Adipocyte (in vitro differentiated cells): Measurements from ENCODE around the gene PTCHD4.

Experiments
- DNase-seq: peaks from one replicate; pipeline ENCODE4 v3.0.0-alpha.2; 2015; ENCODE audit warnings: low read depth
- H3K27me3 ChIP-seq: replicated peaks from 2 replicates; pipeline ENCODE4 v1.7.0; 2013; ENCODE audit warnings: mild to moderate bottlenecking, low read length, moderate library complexity; ENCODE audit not compliant: control insufficient read depth, insufficient read depth
- H3K36me3 ChIP-seq: 2 replicates; pipeline ENCODE4 v1.7.0; 2013; ENCODE audit warnings: low read length, mild to moderate bottlenecking, moderate library complexity; ENCODE audit not compliant: control insufficient read depth, insufficient read depth, severe bottlenecking
- H3K4me1 ChIP-seq: 2 replicates; pipeline ENCODE4 v1.7.0; 2013; ENCODE audit warnings: mild to moderate bottlenecking, low read length, moderate library complexity; ENCODE audit not compliant: control insufficient read depth, insufficient read depth
- H3K4me3 ChIP-seq: 2 replicates; pipeline ENCODE4 v1.7.0; 2013; ENCODE audit warnings: mild to moderate bottlenecking, low read length, moderate library complexity
- H3K9ac ChIP-seq: 2 replicates; pipeline ENCODE4 v1.7.0; 2013; ENCODE audit warnings: mild to moderate bottlenecking, low read length, moderate library complexity
- H3K9me3 ChIP-seq: 2 replicates; pipeline ENCODE4 v1.7.0; 2013; ENCODE audit warnings: mild to moderate bottlenecking, low read length, moderate library complexity; ENCODE audit not compliant: control insufficient read depth

Gene PTCHD4

DNA sequence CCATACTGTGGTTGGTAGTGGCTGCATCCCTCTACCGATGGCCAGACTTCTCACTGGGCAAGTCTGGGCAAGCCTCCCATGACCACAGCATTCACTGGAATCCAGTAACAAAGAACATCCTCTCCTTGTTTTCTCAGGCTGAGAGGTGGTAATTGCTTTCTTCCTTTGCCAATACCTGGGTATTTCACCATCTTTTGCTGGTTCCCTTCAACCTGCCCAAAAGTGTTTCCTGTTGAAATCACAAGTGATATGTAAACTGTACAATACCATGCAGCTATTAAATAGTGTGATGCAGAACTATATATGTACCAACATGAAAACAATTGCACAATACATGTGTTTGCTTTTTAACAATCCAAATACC, at the start of gene PTCHD4:
TSS of gene PTCHD4 (minus strand) at position 55 of the 364 bp plus-strand sequence. CDS start 42,240 bp downstream, outside the sequence.
- H3K27me3 ChIP-seq = no peaks in the 10 kb centered on the region
- H3K9ac ChIP-seq = peak within 1 kb of the TSS; percentile 78
- H3K4me1 ChIP-seq = no peaks in the 10 kb centered on the region
- no peaks in the 10 kb centered on the region for H3K36me3 ChIP-seq
- DNase-seq = peak; percentile 69
- H3K4me3 ChIP-seq = peak within 1 kb of the TSS; percentile 79
- no peaks in the 10 kb centered on the region for H3K9me3 ChIP-seq

DNA sequence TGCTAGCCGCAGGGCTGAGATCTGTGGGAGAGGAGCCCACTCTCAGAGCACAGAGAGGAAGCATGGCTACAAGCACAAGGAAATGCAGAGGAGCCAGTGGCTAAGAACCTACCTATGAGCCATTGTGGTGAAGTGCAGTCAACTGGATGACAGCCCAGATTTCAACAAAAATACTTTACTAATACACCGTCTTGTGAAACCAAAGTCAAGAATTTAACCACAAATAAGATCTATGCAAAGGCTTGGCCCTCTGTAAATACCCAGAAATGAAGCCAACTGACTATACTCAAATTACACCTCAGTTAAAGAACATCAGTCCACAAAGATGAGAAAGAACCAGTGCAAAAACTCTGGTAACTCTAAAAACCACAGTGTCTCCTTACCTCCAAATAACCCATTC, 40.1 kb upstream of the PTCHD4 start:
- H3K4me1 ChIP-seq = peaks cover 8% of the 10 kb centered on the region
- no peaks in the 10 kb centered on the region for H3K36me3 ChIP-seq
- no peak overlapping the region for H3K9ac ChIP-seq
- peaks cover 25% of the 10 kb centered on the region for H3K9me3 ChIP-seq
- H3K4me3 ChIP-seq = no peak overlapping the region
- no peaks in the 10 kb centered on the region for H3K27me3 ChIP-seq
- peak; percentile 84 for DNase-seq

DNA sequence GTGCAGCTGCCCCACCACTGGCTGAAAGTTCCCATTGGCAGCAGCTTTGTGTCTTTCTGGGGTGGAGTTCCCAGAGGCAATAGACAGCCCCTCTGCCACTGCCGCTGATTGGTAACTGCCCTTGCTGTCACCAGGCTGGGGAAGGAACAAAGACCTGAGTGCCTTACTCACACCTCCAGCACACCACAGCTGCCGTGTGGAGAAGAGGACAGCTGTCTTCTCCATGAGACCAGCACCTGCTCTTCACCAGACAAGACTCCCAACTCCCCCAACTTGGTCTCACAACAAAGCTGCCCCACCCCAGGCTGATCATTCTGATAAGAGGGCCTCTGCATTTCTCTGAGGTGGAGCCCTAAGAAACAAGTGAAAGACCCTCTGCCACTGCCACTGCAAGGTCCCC, 39.7 kb upstream of the PTCHD4 start:
- Histone ChIP-seq H3K4me3 (no peak overlapping the region), H3K9ac (no peak overlapping the region), H3K27me3 (no peaks in the 10 kb centered on the region), H3K9me3 (peaks cover 25% of the 10 kb centered on the region), H3K4me1 (peaks cover 8% of the 10 kb centered on the region), H3K36me3 (no peaks in the 10 kb centered on the region)
- DNase-seq = no peak

DNA sequence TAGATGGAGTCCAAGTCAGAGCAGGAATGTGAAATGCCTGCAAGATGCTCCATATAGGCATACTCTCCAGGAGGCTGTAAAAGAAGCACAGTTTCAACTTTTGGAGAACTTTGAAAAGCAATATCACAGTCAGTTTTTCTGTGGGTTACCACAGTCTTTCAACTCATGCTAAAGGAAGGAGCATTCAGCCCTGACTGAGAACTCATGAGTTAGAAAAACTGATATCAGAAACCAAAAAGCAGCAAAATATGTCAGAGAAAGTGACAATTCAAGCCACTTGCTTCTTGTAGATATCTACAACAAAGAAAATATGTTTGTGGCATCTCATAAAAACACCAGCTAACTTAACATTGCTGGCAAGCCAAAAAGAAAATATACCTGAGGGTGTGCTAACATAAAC, 36.1 kb upstream of the PTCHD4 start:
- H3K36me3 ChIP-seq = no peaks in the 10 kb centered on the region
- peaks cover 3% of the 10 kb centered on the region for H3K9me3 ChIP-seq
- peaks cover 8% of the 10 kb centered on the region for H3K4me1 ChIP-seq
- no peaks in the 10 kb centered on the region for H3K27me3 ChIP-seq
- H3K4me3 ChIP-seq = no peak overlapping the region
- no peak for DNase-seq
- H3K9ac ChIP-seq = no peak overlapping the region

DNA sequence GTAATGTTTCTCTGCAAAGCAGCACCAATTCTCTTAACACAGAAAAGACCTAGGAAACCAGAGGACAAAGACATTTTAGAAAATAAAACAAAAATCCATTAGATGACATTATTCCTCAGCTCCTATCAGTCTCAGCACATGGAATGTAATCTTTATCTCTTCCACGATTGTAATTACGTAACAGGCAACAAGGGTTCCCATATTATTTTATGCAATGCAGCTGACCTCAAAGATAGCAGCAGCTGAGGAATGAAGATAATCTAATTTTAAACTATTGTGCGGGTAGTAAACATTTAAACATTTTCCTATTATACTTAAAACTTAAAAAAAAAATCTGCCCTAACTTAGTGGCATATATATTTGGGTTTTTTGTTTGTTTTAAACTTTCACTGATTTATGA, 33.0 kb upstream of the PTCHD4 start:
- H3K4me1 ChIP-seq = peaks cover 7% of the 10 kb centered on the region
- no peak overlapping the region for H3K4me3 ChIP-seq
- DNase-seq = peak; percentile 1
- no peaks in the 10 kb centered on the region for H3K9me3 ChIP-seq
- no peaks in the 10 kb centered on the region for H3K27me3 ChIP-seq
- no peaks in the 10 kb centered on the region for H3K36me3 ChIP-seq
- H3K9ac ChIP-seq = no peak overlapping the region

DNA sequence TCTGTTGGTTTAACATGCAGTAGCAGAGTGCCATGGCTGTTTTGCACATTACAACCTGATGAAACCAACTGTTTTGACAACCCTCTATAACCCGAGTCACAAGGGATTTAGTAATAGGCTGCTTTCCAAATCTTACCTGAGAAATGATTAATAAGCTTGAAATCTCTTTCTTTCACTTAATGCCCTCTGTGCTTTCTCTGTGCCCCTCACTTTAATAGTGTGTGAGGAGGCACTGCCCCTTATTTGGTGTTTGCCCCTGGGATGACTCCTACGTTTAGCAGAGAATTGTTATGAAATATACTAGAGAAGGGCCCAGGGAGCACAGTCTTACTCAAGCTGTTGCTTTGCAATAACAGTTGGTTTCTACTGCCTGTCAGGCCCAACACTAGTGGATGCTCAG, 31.0 kb upstream of the PTCHD4 start:
- Histone ChIP-seq H3K4me3 (no peak overlapping the region), H3K27me3 (no peaks in the 10 kb centered on the region), H3K9me3 (no peaks in the 10 kb centered on the region), H3K4me1 (peaks cover 13% of the 10 kb centered on the region), H3K36me3 (no peaks in the 10 kb centered on the region), H3K9ac (no peak overlapping the region)
- DNase-seq = peak; percentile 45

DNA sequence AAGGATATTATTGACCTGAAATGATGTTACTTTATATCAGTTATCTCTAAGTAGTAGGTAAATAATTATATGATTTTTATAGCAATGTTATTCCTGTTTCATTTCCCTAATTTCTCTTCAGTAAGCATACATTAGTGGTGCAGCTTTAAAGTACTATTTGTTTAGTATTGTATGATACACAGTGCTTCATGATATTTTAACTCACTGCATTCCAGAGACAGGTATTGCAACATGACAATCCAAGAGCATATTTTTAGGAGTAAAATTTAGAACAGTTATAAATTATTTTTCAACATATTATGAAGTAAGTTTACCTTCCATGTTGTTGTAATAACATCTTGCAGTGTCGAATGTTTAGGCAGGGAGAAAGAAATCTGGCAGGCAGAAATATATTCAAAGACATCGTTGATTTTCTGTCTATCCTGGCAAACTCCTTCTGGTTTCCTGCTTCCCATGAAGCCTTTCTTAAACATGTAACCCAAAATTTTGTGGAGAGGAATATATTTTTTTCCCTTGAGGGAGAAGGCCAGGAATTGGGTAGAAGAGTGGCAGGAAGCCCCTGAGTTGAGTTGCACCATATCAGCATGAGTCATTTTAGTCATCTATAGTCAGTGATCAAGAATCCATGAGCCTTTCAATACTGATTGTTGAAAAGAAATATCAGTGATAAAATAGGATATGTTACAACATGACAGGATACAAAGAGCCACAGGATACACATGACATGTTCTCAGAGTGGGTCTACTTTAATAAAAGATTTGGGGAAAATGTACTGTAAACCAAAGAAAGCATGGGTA, 29.0 kb upstream of the PTCHD4 start:
- peaks cover 33% of the 10 kb centered on the region for H3K4me1 ChIP-seq
- no peak overlapping the region for H3K4me3 ChIP-seq
- no peaks in the 10 kb centered on the region for H3K27me3 ChIP-seq
- DNase-seq = peak; percentile 21
- H3K9ac ChIP-seq = no peak overlapping the region
- H3K36me3 ChIP-seq = no peaks in the 10 kb centered on the region
- H3K9me3 ChIP-seq = no peaks in the 10 kb centered on the region

DNA sequence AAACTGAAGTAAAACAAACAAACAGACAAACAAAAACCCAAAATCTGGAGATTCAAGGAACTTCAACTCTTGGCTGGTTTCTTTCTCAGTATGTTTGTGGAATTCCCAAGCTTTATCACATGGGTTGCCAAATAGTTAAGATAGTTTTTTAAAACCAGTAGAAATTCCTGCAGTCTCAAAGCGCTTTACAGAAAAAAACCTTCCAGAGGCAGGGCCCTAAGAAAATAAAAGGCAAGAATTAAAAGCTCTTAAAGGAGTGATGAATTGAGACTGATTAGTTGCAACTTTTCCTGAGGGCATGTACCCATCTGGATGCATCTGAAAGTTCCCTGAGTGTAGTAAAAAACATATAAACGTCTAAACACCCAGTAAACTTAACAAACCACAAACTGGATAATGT, 25.9 kb upstream of the PTCHD4 start:
- Histone ChIP-seq H3K36me3 (no peaks in the 10 kb centered on the region), H3K4me1 (peaks cover 37% of the 10 kb centered on the region), H3K27me3 (no peaks in the 10 kb centered on the region), H3K9ac (peak overlapping the region; percentile 22), H3K4me3 (no peak overlapping the region), H3K9me3 (no peaks in the 10 kb centered on the region)
- DNase-seq = peak; percentile 76

DNA sequence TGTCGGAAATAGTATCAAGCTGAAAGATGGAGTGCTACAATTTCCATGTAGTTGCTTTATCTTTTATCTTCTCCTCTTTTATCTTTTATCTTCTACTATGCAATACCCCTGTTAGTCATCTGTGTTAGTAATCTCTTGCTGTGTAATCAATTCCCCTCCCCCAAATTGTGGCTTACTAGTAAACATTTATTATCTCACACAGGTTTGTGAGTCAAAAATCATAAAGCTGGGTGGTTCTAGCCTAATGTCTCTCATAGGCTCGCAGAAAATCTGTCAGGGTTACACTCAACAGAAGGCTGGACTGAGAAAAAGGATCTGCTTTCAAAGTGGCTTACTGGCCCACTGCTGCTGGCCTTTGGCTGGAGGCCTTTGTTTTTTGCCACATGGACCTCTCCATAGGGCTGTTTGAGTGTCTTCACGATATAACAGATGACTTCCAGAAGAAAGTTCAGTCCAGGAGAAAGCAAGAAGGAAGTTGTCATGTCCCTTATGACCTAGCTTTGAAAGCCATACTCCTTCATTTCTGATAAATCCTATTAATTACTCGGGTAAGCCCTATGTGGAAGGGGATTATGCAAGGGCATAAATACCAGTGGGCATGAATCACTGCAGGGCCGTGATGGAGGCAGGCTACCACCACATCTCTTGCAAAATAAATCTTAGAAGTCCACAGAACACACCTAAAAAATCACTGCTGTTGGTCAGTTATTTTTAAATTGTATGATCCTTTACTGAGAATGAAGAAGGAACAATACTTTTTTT, 24.5 kb upstream of the PTCHD4 start:
- Histone ChIP-seq H3K9ac (peak overlapping the region; percentile 27), H3K27me3 (no peaks in the 10 kb centered on the region), H3K4me1 (peaks cover 37% of the 10 kb centered on the region), H3K36me3 (no peaks in the 10 kb centered on the region), H3K4me3 (peak overlapping the region; percentile 35), H3K9me3 (no peaks in the 10 kb centered on the region)
- DNase-seq = peak; percentile 84

DNA sequence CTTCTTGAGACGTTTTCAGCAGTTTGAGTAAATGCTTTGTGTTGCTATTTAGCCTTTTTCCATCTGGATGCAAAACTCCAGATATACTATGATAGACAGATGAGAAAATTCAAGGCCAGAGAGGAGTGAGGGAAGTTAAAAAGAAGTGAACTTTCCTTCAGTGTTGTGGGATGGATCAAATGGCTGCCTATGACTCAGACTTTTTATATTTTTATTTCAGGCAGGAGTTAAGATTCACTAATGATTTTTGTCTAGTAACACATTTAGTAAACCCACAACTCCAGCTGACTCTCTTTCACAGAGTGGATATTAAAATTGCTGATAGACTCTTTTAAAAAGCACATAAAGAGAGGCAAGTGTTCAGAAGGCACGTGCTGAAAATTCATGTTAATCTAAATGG, 23.2 kb upstream of the PTCHD4 start:
- H3K4me1 ChIP-seq = peaks cover 30% of the 10 kb centered on the region
- H3K36me3 ChIP-seq = no peaks in the 10 kb centered on the region
- H3K27me3 ChIP-seq = no peaks in the 10 kb centered on the region
- no peaks in the 10 kb centered on the region for H3K9me3 ChIP-seq
- no peak overlapping the region for H3K9ac ChIP-seq
- no peak overlapping the region for H3K4me3 ChIP-seq
- DNase-seq = peak; percentile 3

DNA sequence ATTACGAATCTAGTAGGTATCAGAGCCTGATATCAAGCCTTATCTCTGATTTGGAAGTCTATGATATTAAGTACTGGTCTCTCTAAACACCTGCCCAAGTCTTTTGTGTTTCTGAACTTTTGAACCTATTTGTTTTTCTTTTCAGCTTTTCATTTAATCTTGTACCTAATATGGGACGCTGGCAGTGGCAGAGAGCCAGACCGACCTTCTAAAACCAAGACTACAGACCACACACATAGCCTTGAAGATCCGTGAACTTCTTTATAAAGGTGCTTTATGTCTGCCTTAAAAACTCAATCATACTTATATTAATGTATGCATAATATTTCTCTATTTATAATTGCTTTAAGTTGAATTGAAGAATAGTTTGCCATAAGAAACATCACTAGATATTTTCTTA, 12.6 kb upstream of the PTCHD4 start:
- H3K27me3 ChIP-seq = no peaks in the 10 kb centered on the region
- no peak overlapping the region for H3K9ac ChIP-seq
- no peaks in the 10 kb centered on the region for H3K4me1 ChIP-seq
- DNase-seq = no peak
- no peak overlapping the region for H3K4me3 ChIP-seq
- no peaks in the 10 kb centered on the region for H3K9me3 ChIP-seq
- no peaks in the 10 kb centered on the region for H3K36me3 ChIP-seq
